Caco-2 (cell line): Measurements from ENCODE around the gene AQP5. TPM values are rescaled to one million over a fixed set of nuclear protein-coding genes. Genes with fewer than 3 reads are reported as not detected.

Experiments used
- BruUV-seq: library from RNA; stranded (reverse); fragments of 400-500 nt; replicated peaks from 2 replicates; lab custom pipeline; 2021; lab: Mats Ljungman, UMichigan
- CTCF ChIA-PET: fragments of 300-600 bp; sonication (Branson Sonifier 250); formaldehyde crosslinking; loops from one replicate; lab custom pipeline; 2022; ENCODE audit warnings: antibody characterized with exemption; lab: Charles Lee
- POLR2A ChIA-PET: fragments of 300-600 bp; sonication (Branson Sonifier 250); formaldehyde crosslinking; loops from one replicate; lab custom pipeline; 2022; ENCODE audit warnings: antibody characterized with exemption; lab: Charles Lee
- DNase-seq, 2 experiments: peaks; one replicate each; pipeline versions ENCODE4 v3.0.0 to v3.0.0-alpha.2; 2020 to 2022
- H3K27me3 ChIP-seq: replicated peaks from 2 replicates; pipeline ENCODE4 v1.6.0; 2011; ENCODE audit warnings: low read length; ENCODE audit not compliant: control insufficient read depth, insufficient read depth
- H3K36me3 ChIP-seq: 2 replicates; pipeline ENCODE4 v1.5.1; 2011; ENCODE audit warnings: low read length; ENCODE audit not compliant: control insufficient read depth, insufficient read depth
- H3K4me1 ChIP-seq: fragments of 250-450 bp; sonication (Bioruptor Pico); 2 replicates; pipeline ENCODE4 v1.5.1; 2020; ENCODE audit warnings: mild to moderate bottlenecking
- H3K4me3 ChIP-seq: 2 replicates; pipeline ENCODE4 v1.5.1; 2011; ENCODE audit warnings: low read depth, mild to moderate bottlenecking, control low read depth, low read length
- H3K9me3 ChIP-seq: fragments of 250-450 bp; sonication (Bioruptor Pico); 2 replicates; pipeline ENCODE4 v1.5.1; 2020; ENCODE audit warnings: mild to moderate bottlenecking, moderate library complexity
- H3K27ac Mint-ChIP-seq: one replicate; pipeline ENCODE4 v1.8.0; 2022; ENCODE audit warnings: mixed read lengths; ENCODE audit not compliant: unreplicated experiment
- H3K27me3 Mint-ChIP-seq: one replicate; pipeline ENCODE4 v1.8.0; 2022; ENCODE audit warnings: mixed read lengths; ENCODE audit not compliant: insufficient read depth, unreplicated experiment
- H3K36me3 Mint-ChIP-seq: one replicate; pipeline ENCODE4 v1.8.0; 2022; ENCODE audit warnings: mild to moderate bottlenecking, mixed read lengths; ENCODE audit not compliant: insufficient read depth, unreplicated experiment
- H3K4me1 Mint-ChIP-seq: one replicate; pipeline ENCODE4 v1.8.0; 2022; ENCODE audit warnings: low read depth, mixed read lengths; ENCODE audit not compliant: unreplicated experiment
- H3K4me3 Mint-ChIP-seq: one replicate; pipeline ENCODE4 v1.8.0; 2022; ENCODE audit warnings: mild to moderate bottlenecking, moderate library complexity, mixed read lengths; ENCODE audit not compliant: unreplicated experiment
- H3K9me3 Mint-ChIP-seq: one replicate; pipeline ENCODE4 v1.8.0; 2022; ENCODE audit warnings: mixed read lengths; ENCODE audit not compliant: unreplicated experiment
- CTCF ChIP-seq, 2 experiments: fragments of 200-600 bp in 1 of 2; IDR thresholded peaks; 1 replicate in 1 of 2; 2 replicates in 1 of 2; pipeline versions ENCODE4 v1.5.1 to v1.8.0; 2011 to 2022; ENCODE audit warnings: antibody characterized with exemption in 1 of 2, control low read depth in 1 of 2, inconsistent platforms in 1 of 2, low read depth in 1 of 2, low read length in 1 of 2, mild to moderate bottlenecking in 1 of 2, moderate library complexity in 1 of 2; ENCODE audit not compliant: insufficient read depth in 1 of 2, severe bottlenecking in 1 of 2, unreplicated experiment in 1 of 2
- intact Hi-C: fragments of 100-400 bp; cut with micrococcal nuclease; formaldehyde crosslinking; loops from one replicate; pipeline ENCODE4 v1.10.0; 2022; ENCODE audit not compliant: unreplicated experiment
- total RNA-seq: library from RNA; stranded (reverse); gene quantifications from 2 replicates; pipeline ENCODE4 v1.2.3, GENCODE V29; 2022

AQP5 gene
- total RNA-seq, 1 experiment from 2014 or later: not detected

GRCh38 chr12:49916129-49916919 is 45.3 kb upstream of the AQP5 start:
- no peak overlapping the region for H3K4me3 ChIP-seq
- no peaks in the 10 kb centered on the region for H3K27me3 ChIP-seq
- Mint-ChIP-seq H3K36me3 (no peaks in the 10 kb centered on the region), H3K4me3 (no peak overlapping the region), H3K9me3 (no peaks in the 10 kb centered on the region), H3K4me1 (no peaks in the 10 kb centered on the region), H3K27me3 (no peaks in the 10 kb centered on the region), H3K27ac (no peak overlapping the region)
- H3K9me3 ChIP-seq: no peaks in the 10 kb centered on the region
- no peaks in the 10 kb centered on the region for H3K4me1 ChIP-seq
- BruUV-seq: no TSS peak
- H3K36me3 ChIP-seq: no peaks in the 10 kb centered on the region
- DNase-seq: no peak
- ChIA-PET CTCF (no interaction called here), POLR2A (interaction anchor here (0.6 kb wide), 1 partner anchor 44 kb away, joined by 5 read pairs; no protein-coding TSS in a partner anchor)
- intact Hi-C loops: no loop called here
- TF ChIP-seq CTCF (IDR thresholded peaks at IDR 0.05; ENCODE audit: insufficient read depth in 1 of 2, low read depth in 1 of 2, low read length in 1 of 2, severe bottlenecking in 1 of 2, unreplicated experiment in 1 of 2): no peak

GRCh38 chr12:49917166-49917787 is 44.4 kb upstream of the AQP5 start:
- intact Hi-C loops: no loop called here
- H3K36me3 Mint-ChIP-seq: no peaks in the 10 kb centered on the region
- H3K27me3 Mint-ChIP-seq: no peaks in the 10 kb centered on the region
- H3K4me1 ChIP-seq: no peaks in the 10 kb centered on the region
- no peak overlapping the region for H3K4me3 ChIP-seq
- no peaks in the 10 kb centered on the region for H3K4me1 Mint-ChIP-seq
- BruUV-seq: no TSS peak
- no peak for DNase-seq
- H3K4me3 Mint-ChIP-seq: no peak overlapping the region
- POLR2A ChIA-PET: interaction anchor here (0.6 kb wide), 1 partner anchor 45 kb away, joined by 5 read pairs; no protein-coding TSS in a partner anchor
- no peaks in the 10 kb centered on the region for H3K36me3 ChIP-seq
- H3K9me3 Mint-ChIP-seq: no peaks in the 10 kb centered on the region
- CTCF ChIA-PET: no interaction called here
- no peak for TF ChIP-seq CTCF (IDR thresholded peaks at IDR 0.05; ENCODE audit: insufficient read depth in 1 of 2, low read depth in 1 of 2, low read length in 1 of 2, severe bottlenecking in 1 of 2, unreplicated experiment in 1 of 2)
- H3K27me3 ChIP-seq: no peaks in the 10 kb centered on the region
- no peak overlapping the region for H3K27ac Mint-ChIP-seq
- H3K9me3 ChIP-seq: no peaks in the 10 kb centered on the region

- Mint-ChIP-seq H3K27me3 (no peaks in the 10 kb centered on the region), H3K9me3 (no peaks in the 10 kb centered on the region), H3K4me3 (no peak overlapping the region), H3K27ac (no peak overlapping the region), H3K4me1 (no peaks in the 10 kb centered on the region), H3K36me3 (no peaks in the 10 kb centered on the region)
- ChIA-PET CTCF (no interaction called here), POLR2A (no interaction called here)
- no peak for TF ChIP-seq CTCF (IDR thresholded peaks at IDR 0.05; ENCODE audit: insufficient read depth in 1 of 2, low read depth in 1 of 2, low read length in 1 of 2, severe bottlenecking in 1 of 2, unreplicated experiment in 1 of 2)
- no peaks in the 10 kb centered on the region for H3K27me3 ChIP-seq
- BruUV-seq: no TSS peak
- H3K36me3 ChIP-seq: no peaks in the 10 kb centered on the region
- H3K4me3 ChIP-seq: no peak overlapping the region
- intact Hi-C loops: no loop called here
- no peaks in the 10 kb centered on the region for H3K4me1 ChIP-seq
- DNase-seq: no peak
- H3K9me3 ChIP-seq: no peaks in the 10 kb centered on the region
Measured at GRCh38 chr12:49917788-49918173, 43.9 kb upstream of the AQP5 start.
